H9 (cell line): ENCODE data around the gene RNF180. TPM values are rescaled to one million over a fixed set of nuclear protein-coding genes. Genes with fewer than 3 reads are reported as not detected.

Source experiments
- DNase-seq: peaks from one replicate; pipeline ENCODE4 v3.0.0-alpha.2; 2017
- H2AFZ ChIP-seq: one replicate; pipeline ENCODE4 v1.6.1; 2013; ENCODE audit warnings: mild to moderate bottlenecking, low read length, control low read depth, moderate library complexity
- H2AK5ac ChIP-seq: 2 replicates; pipeline ENCODE4 v1.6.1; 2013; ENCODE audit warnings: low read length, control low read depth, mixed read lengths; ENCODE audit not compliant: insufficient read length
- H2BK120ac ChIP-seq: one replicate; pipeline ENCODE4 v1.6.1; 2013; ENCODE audit warnings: low read depth, mild to moderate bottlenecking, low read length, control low read depth, inconsistent platforms; ENCODE audit not compliant: poor library complexity, severe bottlenecking
- H2BK12ac ChIP-seq: 2 replicates; pipeline ENCODE4 v1.6.1; 2013; ENCODE audit warnings: low read length, control low read depth, mixed read lengths, low read depth; ENCODE audit not compliant: insufficient read length
- H2BK15ac ChIP-seq: 2 replicates; pipeline ENCODE4 v1.6.1; 2013; ENCODE audit warnings: low read depth, low read length, control low read depth
- H2BK20ac ChIP-seq: one replicate; pipeline ENCODE4 v1.6.1; 2013; ENCODE audit warnings: low read depth, mild to moderate bottlenecking, low read length, control low read depth, inconsistent platforms; ENCODE audit not compliant: poor library complexity, severe bottlenecking
- H2BK5ac ChIP-seq: 2 replicates; pipeline ENCODE4 v1.6.1; 2013; ENCODE audit warnings: low read length, control low read depth, mixed read lengths; ENCODE audit not compliant: insufficient read length
- H3K14ac ChIP-seq: 2 replicates; pipeline ENCODE4 v1.6.1; 2013; ENCODE audit warnings: low read length, control low read depth; ENCODE audit not compliant: insufficient read depth
- H3K18ac ChIP-seq: 2 replicates; pipeline ENCODE4 v1.6.1; 2013; ENCODE audit warnings: low read depth, mild to moderate bottlenecking, mixed read lengths, low read length, control low read depth; ENCODE audit not compliant: insufficient read length
- H3K23ac ChIP-seq: 2 replicates; pipeline ENCODE4 v1.6.1; 2013; ENCODE audit warnings: low read length, control low read depth, mixed read lengths, low read depth; ENCODE audit not compliant: insufficient read length
- H3K23me2 ChIP-seq: 2 replicates; pipeline ENCODE4 v1.6.1; 2013; ENCODE audit warnings: low read depth, mild to moderate bottlenecking, mixed read lengths, low read length, control low read depth; ENCODE audit not compliant: insufficient read length, poor library complexity, severe bottlenecking
- H3K27ac ChIP-seq: 2 replicates; pipeline ENCODE4 v1.5.1; 2013; ENCODE audit warnings: low read length, control low read depth, mixed read lengths, low read depth; ENCODE audit not compliant: insufficient read length
- H3K27me3 ChIP-seq: 2 replicates; pipeline ENCODE4 v1.6.1; 2013; ENCODE audit warnings: low read length, control low read depth, inconsistent platforms; ENCODE audit not compliant: insufficient read depth
- H3K4ac ChIP-seq: 2 replicates; pipeline ENCODE4 v1.6.1; 2013; ENCODE audit warnings: low read depth, mild to moderate bottlenecking, control low read depth, inconsistent platforms, low read length, moderate library complexity
- H3K4me1 ChIP-seq: 2 replicates; pipeline ENCODE4 v1.6.1; 2013; ENCODE audit warnings: low read length, control low read depth, inconsistent platforms; ENCODE audit not compliant: insufficient read depth
- H3K4me2 ChIP-seq: 2 replicates; pipeline ENCODE4 v1.6.1; 2013; ENCODE audit warnings: low read length, control low read depth, mixed read lengths; ENCODE audit not compliant: insufficient read length, insufficient read depth
- H3K56ac ChIP-seq: 2 replicates; pipeline ENCODE4 v1.6.1; 2013; ENCODE audit warnings: low read depth, mild to moderate bottlenecking, mixed read lengths, low read length, control low read depth; ENCODE audit not compliant: insufficient read length
- H3K79me1 ChIP-seq: 2 replicates; pipeline ENCODE4 v1.6.1; 2013; ENCODE audit warnings: low read depth, mild to moderate bottlenecking, moderate library complexity, low read length, control low read depth, inconsistent platforms; ENCODE audit not compliant: insufficient read depth, poor library complexity, severe bottlenecking
- H3K79me2 ChIP-seq: 2 replicates; pipeline ENCODE4 v1.6.1; 2013; ENCODE audit warnings: low read length, control low read depth, inconsistent platforms; ENCODE audit not compliant: insufficient read depth
- H3K9ac ChIP-seq: 2 replicates; pipeline ENCODE4 v1.6.1; 2013; ENCODE audit warnings: low read length, control low read depth, mixed read lengths; ENCODE audit not compliant: insufficient read length; ENCODE audit errors: extremely low read depth
- H3K9me3 ChIP-seq: one replicate; pipeline ENCODE4 v1.6.1; 2013; ENCODE audit warnings: low read depth, low read length, inconsistent platforms; ENCODE audit not compliant: control insufficient read depth
- H3T11ph ChIP-seq: one replicate; pipeline ENCODE4 v1.6.1; 2013; ENCODE audit warnings: mild to moderate bottlenecking, low read length, control low read depth, inconsistent platforms
- H4K20me1 ChIP-seq: one replicate; pipeline ENCODE4 v1.6.1; 2013; ENCODE audit not compliant: control insufficient read depth, insufficient read length, insufficient read depth
- H4K5ac ChIP-seq: 2 replicates; pipeline ENCODE4 v1.6.1; 2013; ENCODE audit warnings: low read depth, mild to moderate bottlenecking, mixed read lengths, low read length, control low read depth; ENCODE audit not compliant: insufficient read length
- H4K8ac ChIP-seq: replicated peaks from 2 replicates; pipeline ENCODE4 v1.6.1; 2013; ENCODE audit warnings: low read length, control low read depth, mixed read lengths, low read depth; ENCODE audit not compliant: insufficient read length
- H4K91ac ChIP-seq: 2 replicates; pipeline ENCODE4 v1.6.1; 2013; ENCODE audit warnings: low read depth, mild to moderate bottlenecking, moderate library complexity, mixed read lengths, low read length, control low read depth; ENCODE audit not compliant: insufficient read length
- H3K27ac Mint-ChIP-seq, 3 experiments: 2 replicates in 2 of 3; 3 replicates in 1 of 3; pipeline ENCODE4 v1.8.0; 2020 to 2021; ENCODE audit warnings: mixed read lengths in 3 of 3, mild to moderate bottlenecking in 1 of 3, moderate library complexity in 1 of 3
- H3K27me3 Mint-ChIP-seq: 2 replicates; pipeline ENCODE4 v1.8.0; 2021; ENCODE audit warnings: low read depth, mild to moderate bottlenecking, moderate library complexity, mixed read lengths
- H3K36me3 Mint-ChIP-seq, 3 experiments: 2 replicates in 2 of 3; 3 replicates in 1 of 3; pipeline ENCODE4 v1.8.0; 2020 to 2021; ENCODE audit warnings: low read depth in 3 of 3, mixed read lengths in 3 of 3; ENCODE audit not compliant: insufficient read depth in 1 of 3
- H3K4me1 Mint-ChIP-seq, 2 experiments: 2 replicates each; pipeline ENCODE4 v1.8.0; 2020; ENCODE audit warnings: mixed read lengths in 2 of 2
- H3K4me3 Mint-ChIP-seq, 2 experiments: 2 replicates in 1 of 2; 3 replicates in 1 of 2; pipeline ENCODE4 v1.8.0; 2020 to 2021; ENCODE audit warnings: mild to moderate bottlenecking in 2 of 2, mixed read lengths in 2 of 2, moderate library complexity in 1 of 2
- H3K9me3 Mint-ChIP-seq, 2 experiments: 2 replicates in 1 of 2; 3 replicates in 1 of 2; pipeline ENCODE4 v1.8.0; 2020; ENCODE audit warnings: mild to moderate bottlenecking in 2 of 2, mixed read lengths in 2 of 2, moderate library complexity in 1 of 2
- CTCF ChIP-seq: fragments of 200-600 bp; sonication (generic); conservative IDR thresholded peaks from 3 replicates; pipeline ENCODE4 v1.8.0; 2021; ENCODE audit warnings: antibody characterized with exemption, mild to moderate bottlenecking
- WGBS: extraction: QIAGEN DNeasy Blood & Tissue Kit; methylation state at CpG from one replicate; pipeline ENCODE4 v1.1.7; 2013; ENCODE audit warnings: missing lambda C conversion rate, low lambda C conversion rate, mixed read lengths; ENCODE audit not compliant: insufficient read length; ENCODE audit errors: extremely low coverage; 5-methylcytosine and 5-hydroxymethylcytosine counted together
- total RNA-seq: library from RNA; stranded (reverse); gene quantifications from 2 replicates; pipeline ENCODE4 v1.2.1, GENCODE V29; 2021

RNF180 gene
- total RNA-seq, 1 experiment from 2014 or later: 2.5 TPM

GRCh38 chr5:64417390-64417789 lies 251.7 kb downstream of the RNF180 start:
- H3K4me1 Mint-ChIP-seq: peaks cover 3 to 5% of the 10 kb centered on the region in 2 experiments; a peak in 3 of 4 replicates
- Histone ChIP-seq H2BK12ac (no peak overlapping the region), H4K91ac (no peak overlapping the region), H3K4me1 (no peaks in the 10 kb centered on the region), H3K27me3 (no peaks in the 10 kb centered on the region), H3K9me3 (no peaks in the 10 kb centered on the region), H3K56ac (no peak overlapping the region), H3K9ac (no peak overlapping the region), H2AK5ac (no peak overlapping the region), H3K14ac (no peak overlapping the region; the same call in 1 of the 2 replicates), H2AFZ (no peak overlapping the region), H3K23ac (no peak overlapping the region), H3K4me2 (no peak overlapping the region), H2BK20ac (no peak overlapping the region), H3K18ac (no peak overlapping the region), H3K79me1 (no peaks in the 10 kb centered on the region), H3K27ac (no peak overlapping the region), H2BK120ac (no peak overlapping the region), H3K79me2 (no peaks in the 10 kb centered on the region), H4K5ac (no peak overlapping the region), H2BK15ac (no peak overlapping the region), H3K4ac (no peak overlapping the region), H4K8ac (no peak overlapping the region), H4K20me1 (no peaks in the 10 kb centered on the region), H3T11ph (no peak overlapping the region), H3K23me2 (no peaks in the 10 kb centered on the region), H2BK5ac (no peak overlapping the region)
- H3K27me3 Mint-ChIP-seq: no peaks in the 10 kb centered on the region; the same call in 1 of the 2 replicates
- H3K36me3 Mint-ChIP-seq: no peaks in the 10 kb centered on the region
- H3K27ac Mint-ChIP-seq: no peak overlapping the region
- WGBS: no CpG with 5 or more reads among the region's 4 CpGs
- peak; percentile 60 for DNase-seq
- H3K4me3 Mint-ChIP-seq: no peak overlapping the region
- no peaks in the 10 kb centered on the region for H3K9me3 Mint-ChIP-seq
- TF ChIP-seq CTCF: peak; percentile 44; the same call in 2 of the 3 replicates
